LHCN-M2 (cell line): ENCODE data around the gene LURAP1L. TPM values are rescaled to one million over a fixed set of nuclear protein-coding genes. Genes with fewer than 3 reads are reported as not detected.
"Not testable (repeated sequence)": the region's sequence is repeated elsewhere in the genome, so short reads cannot be mapped to it uniquely, and the experiment has no call there.

Experiments
- DNase-seq: peaks from one replicate; pipeline ENCODE4 v3.0.0-alpha.2; 2012; ENCODE audit warnings: low read depth
- total RNA-seq: library from RNA; depleted of rRNA; stranded (reverse); fragments of >200 nt; gene quantifications from 2 replicates; pipeline ENCODE4 v1.2.3, GENCODE V29; 2014; rRNA removed

LURAP1L gene
- total RNA-seq, 1 experiment from 2014 or later, result 4.4 TPM

DNA sequence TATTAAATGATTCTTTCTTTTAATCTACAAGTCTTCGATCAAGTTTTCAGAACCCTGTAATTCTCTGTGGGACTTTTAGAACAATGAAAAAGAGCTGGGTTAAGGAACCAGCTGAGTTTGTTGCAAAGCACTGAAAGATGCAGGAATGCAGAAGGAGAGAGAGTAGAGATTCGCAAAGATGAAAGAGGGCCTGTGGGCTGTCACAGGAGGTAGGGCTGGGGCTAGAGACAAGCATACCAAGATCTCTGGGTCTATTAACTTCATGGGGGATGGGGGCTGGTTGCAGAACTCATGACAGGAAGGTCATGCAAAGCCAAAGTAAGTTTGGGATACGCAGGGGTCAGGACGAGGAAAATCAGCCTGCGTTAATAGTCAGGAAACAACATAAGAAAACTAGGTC lies 81.8 kb downstream of the LURAP1L start:
- DNase-seq, result no peak

DNA sequence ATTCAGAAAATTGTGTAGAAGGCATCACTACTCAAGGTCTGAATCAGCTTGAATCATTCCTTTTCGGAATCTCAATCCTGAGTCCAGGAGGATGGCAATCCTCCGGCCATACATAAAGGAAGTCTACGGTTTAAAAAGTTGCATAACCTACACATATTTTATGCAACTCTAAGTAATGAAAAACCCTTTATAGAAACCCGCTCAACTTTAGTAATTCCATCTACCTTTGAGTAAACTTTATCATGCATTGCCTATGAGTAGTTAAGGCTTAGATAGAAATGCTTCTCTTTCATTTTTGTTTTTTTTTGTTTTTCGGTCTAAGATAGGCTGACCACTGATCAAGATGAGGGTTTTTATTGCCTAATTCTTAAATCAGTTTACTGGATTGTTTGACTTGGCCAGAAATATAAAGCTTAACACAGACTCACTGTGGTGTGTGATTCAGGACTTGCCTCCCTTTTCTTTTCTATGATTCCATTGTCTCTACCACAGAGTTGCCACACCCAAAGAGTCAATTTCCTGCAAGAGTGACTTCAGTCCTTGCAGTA lies 85.0 kb downstream of the LURAP1L start:
- peak; percentile 83 for DNase-seq

DNA sequence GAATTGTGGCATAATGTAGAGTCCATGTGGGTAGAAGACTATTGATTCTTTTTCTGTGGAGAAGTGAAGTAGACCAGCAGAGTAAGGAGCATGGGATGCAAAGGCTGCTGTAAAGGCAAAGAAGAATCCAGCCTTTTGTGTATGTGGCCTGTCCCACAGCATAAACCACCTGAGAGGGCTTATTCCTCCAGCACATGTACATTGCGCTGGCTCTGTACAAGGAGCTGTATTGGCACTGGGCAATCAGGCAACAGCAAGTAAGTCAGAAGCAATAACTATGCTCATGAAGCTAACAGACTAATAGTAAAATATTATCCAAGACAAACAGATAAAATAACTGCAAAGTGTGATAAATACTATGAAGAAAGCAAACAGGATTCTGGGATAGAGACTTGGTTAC lies 86.2 kb downstream of the LURAP1L start:
- DNase-seq, result no peak

DNA sequence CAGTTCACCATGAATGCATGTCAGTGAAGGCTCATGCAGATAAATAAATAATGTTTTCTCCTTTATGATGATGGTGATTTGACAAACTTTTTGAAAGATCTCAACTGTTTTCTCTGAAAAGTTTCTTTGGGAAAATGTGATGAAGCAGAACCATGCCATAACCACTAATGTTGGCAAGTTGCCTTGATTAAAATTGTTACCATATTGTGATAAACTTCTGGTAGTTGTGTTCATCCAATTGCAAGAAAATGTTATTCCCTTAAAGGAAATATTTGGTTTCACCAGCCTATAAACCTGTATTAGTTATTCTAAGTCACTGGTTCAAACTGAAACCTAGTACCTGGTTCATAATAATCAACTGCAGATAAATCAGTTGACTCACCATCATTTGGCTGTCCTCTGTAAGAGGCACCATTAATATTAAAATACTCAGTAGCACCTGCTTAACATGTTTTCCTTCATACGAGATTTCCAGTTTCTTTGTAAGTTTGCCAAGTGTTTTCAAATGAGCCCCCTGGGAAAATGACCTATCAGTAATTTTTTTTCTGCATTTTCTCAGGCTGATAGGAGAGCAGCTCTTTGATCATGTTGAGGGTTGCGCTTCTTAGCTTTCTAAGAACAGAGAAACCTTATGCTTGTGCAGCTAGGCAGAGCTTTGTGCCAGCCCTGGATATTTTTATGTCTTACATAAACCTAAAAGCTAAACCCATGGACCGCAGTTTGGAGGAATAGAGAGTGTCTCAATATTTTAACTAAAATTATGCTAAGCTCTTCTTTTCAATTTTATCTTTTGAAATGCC lies 88.0 kb downstream of the LURAP1L start:
- no peak for DNase-seq

DNA sequence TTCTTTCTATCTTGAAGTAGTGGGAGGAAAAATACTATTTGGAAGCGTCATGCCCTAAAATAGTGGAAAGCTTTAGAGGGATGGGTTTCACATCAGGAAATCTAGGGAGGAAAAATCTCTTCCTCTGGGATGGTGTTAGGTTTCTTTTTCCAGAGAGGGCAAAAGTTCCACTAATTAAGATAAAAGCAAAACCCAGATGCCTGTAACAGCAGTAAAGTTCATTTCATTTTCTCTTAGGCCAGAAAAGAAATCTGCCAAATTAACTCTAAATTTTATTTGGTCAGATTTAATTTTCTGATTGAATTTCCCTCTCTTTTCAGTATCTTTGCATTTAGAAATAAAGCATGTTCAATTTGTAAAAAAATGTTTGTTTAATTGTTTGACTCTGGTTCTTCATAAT lies 88.8 kb downstream of the LURAP1L start:
- no peak for DNase-seq

DNA sequence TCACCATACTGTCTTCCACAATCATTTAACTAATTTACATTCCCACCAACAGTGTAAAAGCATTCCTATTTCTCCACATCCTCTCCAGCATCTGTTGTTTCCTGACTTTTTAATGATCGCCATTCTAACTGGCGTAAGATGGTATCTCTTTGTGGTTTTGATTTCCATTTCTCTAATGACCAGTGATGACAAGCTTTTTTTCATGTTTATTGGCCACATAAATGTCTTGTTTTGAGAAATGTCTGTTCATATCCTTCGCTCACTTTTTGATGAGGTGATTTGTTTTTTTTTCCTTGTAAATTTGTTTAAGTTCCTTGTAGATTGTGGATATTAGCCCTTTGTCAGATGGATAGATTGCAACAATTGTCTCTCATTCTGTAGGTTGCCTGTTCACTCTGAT lies 90.6 kb downstream of the LURAP1L start:
- DNase-seq, result not testable (repeated sequence)

Other genes with a start within 250 kb of the LURAP1L start
- gene TYRP1, start 81.6 kb upstream of the LURAP1L start, total RNA-seq, result not detected in 2 replicates